GM21619 (cell line): Measurements from ENCODE around the gene SLC25A31.

Experiments
- ATAC-seq: cut with Tn5 transposase; IDR thresholded peaks from one replicate; pipeline ENCODE4 v1.9.1; 2021; ENCODE audit not compliant: unreplicated experiment

Gene SLC25A31

DNA sequence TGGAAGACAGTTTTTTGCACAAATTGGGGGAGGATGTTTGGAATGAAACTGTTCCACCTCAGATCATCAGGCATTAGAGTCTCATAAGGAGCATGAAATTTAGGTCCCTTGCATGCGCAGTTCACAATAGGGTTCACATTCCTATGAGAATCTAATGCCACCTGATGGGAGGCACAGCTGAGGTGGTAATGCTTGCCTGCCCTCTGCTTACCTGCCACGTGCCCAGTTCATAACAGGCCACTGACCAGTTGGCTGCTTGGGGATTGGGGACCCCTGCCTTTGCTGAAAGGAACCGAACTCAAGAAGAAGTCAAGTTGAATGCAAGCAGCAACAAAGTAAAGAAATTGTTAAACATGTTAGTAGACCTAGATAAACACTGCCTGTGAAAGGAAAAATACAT is 47.3 kb downstream of the SLC25A31 start:
- ATAC-seq: no peak

- no peak for ATAC-seq
These were observed 47.9 kb downstream of the SLC25A31 start for GRCh38 chr4:127778102-127778501.

- ATAC-seq: no peak
These were observed 50.4 kb downstream of the SLC25A31 start for GRCh38 chr4:127780598-127780997.

- ATAC-seq: peak; percentile 31
These were observed 51.3 kb downstream of the SLC25A31 start for GRCh38 chr4:127781300-127782024.

DNA sequence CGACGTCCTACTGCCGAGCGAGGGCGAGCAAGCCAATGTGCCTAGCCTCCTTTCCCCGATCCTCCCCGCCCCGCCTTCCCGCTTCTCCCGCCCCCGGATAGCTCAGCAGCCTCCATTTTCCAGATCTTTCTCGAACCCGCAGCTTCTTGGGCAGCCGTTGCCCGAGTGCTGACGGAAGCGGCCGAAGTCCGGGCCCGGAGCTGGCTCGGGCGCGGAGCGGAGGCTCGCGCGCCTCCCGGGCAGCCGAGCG is 51.8 kb downstream of the SLC25A31 start:
- ATAC-seq: peak; percentile 68

GRCh38 chr4:127782275-127783025 is 52.2 kb downstream of the SLC25A31 start, which contains the start of gene HSPA4L:
Gene HSPA4L, plus strand, starts transcription at chr4:127782322. Its CDS starts 229 bp downstream, at chr4:127782551.
- ATAC-seq: peak; percentile 40

DNA sequence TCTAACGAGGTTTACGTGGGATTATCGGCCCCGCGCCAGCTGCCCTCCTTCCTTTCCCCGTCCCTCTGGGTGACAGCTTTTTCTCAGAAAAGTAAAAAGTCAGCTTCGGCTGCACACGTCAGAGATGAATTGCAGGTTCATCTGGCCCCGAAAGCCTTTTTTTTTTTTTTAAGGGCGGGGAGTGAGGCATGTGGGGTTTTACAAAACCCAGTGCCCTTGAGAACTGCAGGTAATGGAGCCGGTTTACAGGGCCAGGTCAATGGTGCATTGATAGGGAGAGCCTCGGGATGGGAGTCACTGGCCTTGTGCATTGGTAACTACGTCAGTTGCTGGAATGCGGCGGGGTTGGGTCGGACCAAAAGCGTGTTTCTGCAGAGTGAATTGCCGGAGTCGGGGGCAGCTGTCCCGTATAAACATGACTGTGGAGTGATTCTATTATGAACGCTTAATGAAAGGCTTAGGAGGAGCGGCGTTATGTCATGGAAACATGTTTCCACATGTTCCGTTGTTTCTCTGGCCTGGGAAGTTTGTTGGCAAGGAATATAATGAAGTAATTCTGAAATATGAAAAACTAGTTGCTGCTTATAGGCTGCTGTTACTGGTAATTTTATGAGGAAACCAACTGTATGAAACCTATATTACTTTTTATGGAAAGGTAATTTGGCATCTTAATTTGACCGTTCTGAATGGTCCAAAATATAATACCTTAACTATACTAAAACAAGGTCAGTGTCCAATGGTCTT is 53.0 kb downstream of the SLC25A31 start:
- ATAC-seq: no peak

GRCh38 chr4:127783955-127784770 is 54.0 kb downstream of the SLC25A31 start:
- no peak for ATAC-seq

- peak; percentile 45 for ATAC-seq
These were observed 58.3 kb downstream of the SLC25A31 start for GRCh38 chr4:127788517-127788916.

DNA sequence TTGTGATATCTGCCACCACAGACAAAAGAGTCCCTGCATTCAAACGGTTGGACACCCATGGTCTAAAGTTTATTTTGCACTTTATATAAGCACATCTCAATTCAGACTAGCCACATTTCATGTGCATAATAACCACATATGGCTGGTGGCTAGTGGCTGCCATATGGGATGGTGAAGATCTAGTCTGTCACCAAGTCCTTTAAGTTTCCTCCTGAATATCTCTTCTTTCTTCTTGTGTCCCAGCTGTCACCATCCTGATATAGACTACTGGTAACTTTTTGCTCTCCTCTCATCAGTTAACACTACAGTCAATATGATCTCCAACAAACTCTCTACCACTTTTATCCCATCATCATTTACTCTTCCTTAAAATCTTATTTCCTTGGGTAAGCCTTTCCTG is 61.2 kb downstream of the SLC25A31 start:
- ATAC-seq: no peak

DNA sequence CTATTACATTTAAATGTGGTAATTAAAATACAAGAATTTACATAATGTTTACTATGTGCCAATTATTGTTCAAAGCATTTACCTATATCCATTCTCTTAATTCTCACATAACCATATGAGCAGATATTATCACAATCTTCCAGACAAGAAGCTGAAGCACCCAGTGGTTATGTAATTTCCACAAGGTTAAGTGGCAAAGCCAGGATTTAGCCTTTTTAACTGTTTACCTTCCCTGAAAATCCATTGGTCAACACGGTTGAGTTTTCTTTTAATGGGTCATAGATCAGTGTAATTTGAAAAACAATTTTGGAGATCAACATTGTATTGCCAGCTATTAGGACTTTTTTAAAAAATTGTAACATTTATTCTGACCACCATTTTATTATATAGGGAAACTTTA is 63.3 kb downstream of the SLC25A31 start:
- no peak for ATAC-seq

- ATAC-seq: no peak
These were observed 69.5 kb downstream of the SLC25A31 start for GRCh38 chr4:127799711-127800110.

- no peak for ATAC-seq
These were observed 79.1 kb downstream of the SLC25A31 start for GRCh38 chr4:127809173-127809800.

DNA sequence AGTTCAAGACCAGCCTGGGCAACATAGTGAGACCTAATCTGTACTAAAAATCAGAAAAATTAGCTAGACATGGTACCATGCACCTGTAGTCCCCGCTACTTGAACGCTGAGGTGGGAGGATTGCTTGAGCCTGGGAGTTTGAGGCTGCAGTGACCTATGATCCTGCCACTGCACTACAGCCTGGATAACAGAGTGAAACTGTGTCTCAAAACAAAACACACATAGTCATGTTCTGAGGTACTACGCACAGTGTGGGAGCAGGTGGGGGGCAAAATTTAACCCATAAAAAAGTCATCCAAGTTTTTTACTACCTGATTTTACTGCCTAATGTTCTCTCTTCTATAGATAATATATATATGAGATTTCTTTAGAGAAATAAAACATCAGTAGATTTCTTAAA is 80.4 kb downstream of the SLC25A31 start:
- ATAC-seq: no peak

DNA sequence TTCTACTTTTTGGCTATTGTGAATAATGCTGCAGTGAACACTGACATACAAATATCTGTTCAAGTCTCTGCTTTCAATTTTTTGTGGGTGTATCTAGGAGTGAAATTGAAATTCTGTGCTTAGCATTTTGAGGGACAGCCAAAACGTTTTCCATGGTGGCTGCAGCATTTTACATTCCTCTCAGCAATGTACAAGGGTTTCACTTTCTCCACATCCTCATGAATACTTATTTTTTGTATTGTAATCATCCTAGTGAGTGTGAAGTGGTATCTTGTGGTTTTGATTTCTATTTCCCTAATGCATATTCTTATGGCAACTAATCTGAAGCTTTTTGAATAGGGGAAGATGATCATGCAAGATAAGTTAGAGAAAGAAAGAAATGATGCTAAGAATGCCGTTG is 92.2 kb downstream of the SLC25A31 start:
- ATAC-seq: no peak
